MM.1S (cell line): ENCODE data around the gene USP9X.

Source experiments
- EZH2phosphoT487 ChIP-seq: fragments of 300-600 bp; sonication (generic); IDR thresholded peaks from 2 replicates; pipeline ENCODE4 v1.6.1; 2018; ENCODE audit warnings: antibody characterized with exemption, low read length
- TF ChIP-seq, protein P1 (sequence below): fragments of 300-600 bp; sonication (generic); IDR thresholded peaks from 2 replicates; pipeline ENCODE4 v1.5.1; 2016; ENCODE audit warnings: antibody characterized with exemption, low read length, mixed read lengths

DNA sequence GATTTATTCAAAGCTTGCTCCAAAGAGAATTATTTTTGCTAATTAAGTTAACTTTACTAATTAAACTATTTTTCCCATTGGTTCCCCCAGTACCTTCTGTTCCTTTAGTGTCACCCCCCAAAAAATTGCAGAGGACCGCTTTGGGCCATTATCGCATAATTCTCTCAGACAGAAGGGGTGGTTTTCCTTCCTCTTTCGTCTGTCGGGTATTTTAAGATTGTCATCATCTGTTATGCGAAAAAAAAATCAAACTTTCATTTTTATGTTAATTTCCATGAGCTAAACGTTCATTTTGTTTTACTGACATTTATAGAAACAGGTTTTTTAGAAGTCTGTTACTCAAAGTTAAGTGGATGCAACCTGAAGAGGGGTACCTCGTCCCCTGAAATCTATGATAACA is 172.6 kb downstream of the USP9X start:
- TF ChIP-seq, protein P1, sequence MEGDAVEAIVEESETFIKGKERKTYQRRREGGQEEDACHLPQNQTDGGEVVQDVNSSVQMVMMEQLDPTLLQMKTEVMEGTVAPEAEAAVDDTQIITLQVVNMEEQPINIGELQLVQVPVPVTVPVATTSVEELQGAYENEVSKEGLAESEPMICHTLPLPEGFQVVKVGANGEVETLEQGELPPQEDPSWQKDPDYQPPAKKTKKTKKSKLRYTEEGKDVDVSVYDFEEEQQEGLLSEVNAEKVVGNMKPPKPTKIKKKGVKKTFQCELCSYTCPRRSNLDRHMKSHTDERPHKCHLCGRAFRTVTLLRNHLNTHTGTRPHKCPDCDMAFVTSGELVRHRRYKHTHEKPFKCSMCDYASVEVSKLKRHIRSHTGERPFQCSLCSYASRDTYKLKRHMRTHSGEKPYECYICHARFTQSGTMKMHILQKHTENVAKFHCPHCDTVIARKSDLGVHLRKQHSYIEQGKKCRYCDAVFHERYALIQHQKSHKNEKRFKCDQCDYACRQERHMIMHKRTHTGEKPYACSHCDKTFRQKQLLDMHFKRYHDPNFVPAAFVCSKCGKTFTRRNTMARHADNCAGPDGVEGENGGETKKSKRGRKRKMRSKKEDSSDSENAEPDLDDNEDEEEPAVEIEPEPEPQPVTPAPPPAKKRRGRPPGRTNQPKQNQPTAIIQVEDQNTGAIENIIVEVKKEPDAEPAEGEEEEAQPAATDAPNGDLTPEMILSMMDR, result no peak
- TF ChIP-seq EZH2phosphoT487, result no peak
